GM21529 (cell line): ENCODE measurements around the gene HRH2.
"Not testable (repeated sequence)": the region's sequence is repeated elsewhere in the genome, so short reads cannot be mapped to it uniquely, and the experiment has no call there.

Experiments
- ATAC-seq: cut with Tn5 transposase; IDR thresholded peaks from one replicate; pipeline ENCODE4 v1.9.1; 2021; ENCODE audit not compliant: unreplicated experiment

HRH2 gene

GRCh38 chr5:175711472-175712312 lies 53.8 kb downstream of the HRH2 start:
- no peak for ATAC-seq

GRCh38 chr5:175712313-175712680 lies 54.4 kb downstream of the HRH2 start:
- ATAC-seq: no peak

DNA sequence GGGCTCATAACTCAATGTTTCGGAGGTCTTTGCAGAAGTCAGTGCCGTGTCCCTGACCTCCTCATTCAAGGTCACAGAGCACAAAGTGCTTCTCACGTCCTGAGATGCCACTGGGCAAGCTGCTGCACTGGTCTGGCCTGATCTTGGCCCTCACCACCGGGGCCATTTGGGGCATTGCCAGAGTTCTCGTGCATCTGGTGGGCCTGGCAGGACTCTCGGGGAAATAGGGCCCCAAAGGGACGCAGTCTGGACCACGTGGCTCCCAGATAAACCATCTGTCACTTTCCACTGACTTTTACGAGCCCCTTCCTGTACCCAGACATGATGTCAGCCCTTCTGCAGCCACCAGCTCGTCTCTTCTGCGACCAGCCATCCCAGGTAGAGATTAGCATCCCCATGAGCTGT lies 54.8 kb downstream of the HRH2 start:
- ATAC-seq: no peak

GRCh38 chr5:175713930-175714329 lies 56.1 kb downstream of the HRH2 start:
- ATAC-seq: no peak

GRCh38 chr5:175714479-175715085 lies 56.7 kb downstream of the HRH2 start:
- no peak for ATAC-seq

- ATAC-seq: no peak
These were observed 58.0 kb downstream of the HRH2 start for GRCh38 chr5:175715627-175716522.

GRCh38 chr5:175717837-175718236 lies 60.0 kb downstream of the HRH2 start:
- ATAC-seq: no peak

GRCh38 chr5:175718401-175719108 lies 60.7 kb downstream of the HRH2 start:
- no peak for ATAC-seq

GRCh38 chr5:175719109-175719432 lies 61.2 kb downstream of the HRH2 start:
- ATAC-seq: not testable (repeated sequence)

GRCh38 chr5:175724314-175725275 lies 66.7 kb downstream of the HRH2 start:
- no peak for ATAC-seq

GRCh38 chr5:175728316-175728715 lies 70.4 kb downstream of the HRH2 start:
- ATAC-seq: no peak

GRCh38 chr5:175728885-175729828 lies 71.3 kb downstream of the HRH2 start:
- ATAC-seq: no peak

DNA sequence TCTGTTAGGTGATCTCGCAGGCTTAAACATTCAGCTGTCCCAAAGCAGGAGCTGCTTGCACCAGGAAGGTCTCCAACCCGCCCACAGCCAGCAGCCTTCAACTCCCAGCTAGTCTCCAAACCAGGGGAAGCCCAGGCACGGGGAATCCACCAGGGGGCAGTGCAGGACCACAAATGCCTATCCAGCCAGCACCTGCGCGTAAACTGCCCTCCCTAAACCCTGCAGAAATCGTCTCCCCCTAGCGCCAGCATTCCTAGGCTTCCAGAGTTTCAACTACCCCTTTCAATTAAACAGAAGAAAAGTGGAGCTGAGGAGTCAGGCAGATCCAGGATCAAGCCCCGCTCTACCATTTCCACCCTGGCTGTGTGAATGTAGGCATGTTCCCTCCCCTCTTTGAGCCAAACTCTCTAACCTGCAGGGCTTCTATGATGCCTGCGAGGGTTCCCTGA lies 72.0 kb downstream of the HRH2 start:
- ATAC-seq: peak; percentile 91

GRCh38 chr5:175731172-175731571 lies 73.3 kb downstream of the HRH2 start:
- ATAC-seq: no peak

- no peak for ATAC-seq
These were observed 74.0 kb downstream of the HRH2 start for GRCh38 chr5:175731756-175732465.

- no peak for ATAC-seq
These were observed 75.1 kb downstream of the HRH2 start for GRCh38 chr5:175733017-175733416.

DNA sequence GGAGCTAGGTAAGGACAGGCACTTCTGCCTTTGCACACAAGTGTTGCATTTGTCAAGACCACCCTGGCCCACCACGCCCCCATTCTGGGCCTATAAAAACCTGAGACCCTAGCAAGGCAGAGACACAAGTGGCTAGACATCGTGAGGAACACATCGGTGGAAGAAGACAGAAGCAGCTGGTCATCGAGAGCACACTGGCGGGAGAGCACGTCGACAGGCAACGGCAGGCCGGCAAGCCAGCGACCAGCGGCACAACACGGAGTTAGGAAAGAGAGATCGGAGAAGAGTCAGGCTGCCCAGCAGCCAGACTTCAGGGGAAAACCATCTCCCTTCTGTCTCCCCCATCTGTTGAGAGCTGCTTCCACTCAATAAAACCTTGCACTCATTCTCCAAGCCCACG lies 76.1 kb downstream of the HRH2 start:
- ATAC-seq: no peak

GRCh38 chr5:175734501-175734900 lies 76.6 kb downstream of the HRH2 start:
- no peak for ATAC-seq
